Hepatic stellate cell (primary cell): Measurements from ENCODE around the gene SMG6.

Source experiments
- DNase-seq: peaks from one replicate; pipeline ENCODE4 v3.0.0; 2011; ENCODE audit warnings: low spot score

Gene SMG6

DNA sequence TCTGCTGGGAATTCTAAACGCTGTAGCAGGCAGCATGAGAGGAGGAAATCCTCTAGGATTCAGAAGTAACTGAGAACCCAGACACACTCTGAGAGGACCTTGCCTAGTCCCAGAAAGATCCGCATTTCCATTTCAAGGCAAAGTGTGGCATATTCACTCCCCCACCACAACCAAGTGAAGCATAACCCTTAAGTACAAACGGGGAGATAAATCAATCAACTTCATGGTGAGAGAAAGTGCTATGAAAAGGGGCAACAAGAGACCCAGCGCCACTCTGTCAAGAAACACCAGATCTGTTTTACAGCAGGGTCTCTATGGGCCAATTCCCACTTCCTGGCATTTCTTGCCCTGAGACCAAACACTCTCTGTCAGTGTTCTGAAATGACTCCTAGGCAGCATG, 68.3 kb downstream of the SMG6 start:
- no peak for DNase-seq

DNA sequence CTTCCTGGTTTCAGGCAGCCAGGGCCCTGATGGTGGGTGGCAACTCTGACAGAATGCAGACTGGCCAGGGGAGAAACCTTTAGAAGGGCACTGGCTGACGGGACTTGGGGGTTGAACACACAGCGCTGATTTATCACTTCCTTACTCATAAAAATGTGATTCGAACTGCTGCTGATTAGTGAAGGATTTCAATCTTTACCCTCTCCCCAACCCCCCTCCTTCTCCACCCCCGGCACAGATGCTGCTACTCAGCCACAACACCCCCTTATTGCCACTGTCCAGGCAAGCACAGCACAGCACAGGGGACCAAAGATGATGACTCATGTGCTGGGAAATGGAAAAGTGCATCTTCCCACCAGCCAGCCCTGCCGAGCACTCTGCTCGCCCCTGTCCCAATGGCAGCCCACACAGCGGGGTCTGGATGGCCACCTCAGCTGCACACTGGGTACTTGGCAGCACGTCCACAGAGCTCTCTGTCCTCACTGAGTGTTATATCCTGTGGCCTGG, 70.1 kb downstream of the SMG6 start:
- no peak for DNase-seq

DNA sequence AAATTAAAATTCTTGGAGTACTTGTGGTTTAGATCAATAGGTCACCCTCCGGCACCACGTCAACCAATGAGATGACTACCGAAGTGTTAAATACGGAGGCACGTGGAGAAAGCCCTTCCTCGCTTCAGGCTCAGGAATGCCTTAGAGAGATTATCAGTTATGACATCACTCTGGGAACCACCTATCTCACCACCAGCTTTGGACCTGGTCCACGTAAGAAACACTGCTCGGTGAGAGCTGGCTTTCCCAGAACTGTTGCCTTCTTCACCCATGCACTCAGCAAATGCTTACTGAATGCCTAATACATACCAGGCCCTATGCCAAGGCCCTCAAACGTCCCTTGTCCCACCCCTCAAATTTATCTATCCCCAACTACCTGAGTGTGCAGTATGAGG, 71.3 kb downstream of the SMG6 start:
- DNase-seq, result no peak

DNA sequence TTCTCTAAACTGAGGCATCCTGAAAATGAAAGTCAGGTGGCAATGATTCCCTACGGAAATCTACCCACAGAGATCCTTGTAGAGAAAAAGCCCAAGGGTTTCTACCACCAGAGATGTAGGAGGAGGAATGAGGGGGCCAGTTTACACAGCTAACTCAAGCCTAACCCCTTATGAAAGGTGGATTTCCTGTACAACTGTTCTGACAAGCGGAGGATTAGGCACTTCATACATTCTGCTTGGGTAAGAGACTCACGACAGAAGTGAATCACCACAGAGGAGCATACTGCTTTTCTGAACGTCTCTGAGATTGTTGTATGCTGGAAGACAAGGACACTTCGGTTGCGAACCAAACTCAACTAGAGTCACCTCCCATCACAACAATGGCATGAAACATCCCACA, 72.7 kb downstream of the SMG6 start:
- no peak for DNase-seq

DNA sequence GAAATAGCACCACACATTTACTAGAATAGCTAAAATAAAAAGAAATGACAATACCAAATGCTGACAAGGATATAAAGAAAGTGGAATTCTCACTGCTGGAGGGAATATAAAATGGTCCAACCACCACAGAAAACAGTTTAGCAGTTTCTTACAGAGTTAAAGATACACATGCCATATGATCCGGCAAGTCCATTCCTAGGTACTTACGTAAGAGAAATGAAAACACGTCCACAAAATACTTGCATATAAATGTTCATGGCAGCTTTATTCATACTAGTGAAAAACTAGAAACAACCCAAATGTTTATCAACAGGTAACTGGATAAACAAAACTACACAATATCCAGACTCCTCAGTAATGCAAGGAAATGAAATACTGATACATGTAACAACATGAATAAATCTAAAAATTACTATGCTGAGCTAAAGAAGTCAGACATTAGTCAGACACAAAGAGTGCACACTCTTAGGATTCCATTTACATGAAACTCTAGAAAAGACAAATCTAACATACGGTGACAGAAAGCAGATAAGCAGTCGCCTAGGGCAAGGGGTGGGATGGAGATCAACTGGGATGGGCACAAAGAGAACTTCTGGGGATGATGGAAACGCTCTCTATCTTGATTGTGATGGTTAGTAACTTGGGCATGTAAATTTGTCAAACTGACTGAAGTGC, 76.4 kb downstream of the SMG6 start:
- no peak for DNase-seq

DNA sequence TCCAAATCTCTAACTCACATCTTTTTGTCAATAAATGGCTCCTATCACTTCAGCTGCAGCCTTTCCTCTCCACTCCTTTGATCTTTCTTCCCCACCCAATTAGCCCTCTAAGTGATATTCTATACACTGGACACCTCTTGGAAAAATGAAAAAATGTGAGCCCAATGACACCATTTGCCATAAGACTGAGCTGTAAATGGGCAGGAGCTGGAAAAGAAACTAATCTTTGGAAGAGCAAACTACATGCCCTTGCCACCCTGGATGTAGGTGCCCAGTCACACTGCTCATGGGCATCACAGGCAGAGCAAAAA, 80.0 kb downstream of the SMG6 start:
- no peak for DNase-seq

DNA sequence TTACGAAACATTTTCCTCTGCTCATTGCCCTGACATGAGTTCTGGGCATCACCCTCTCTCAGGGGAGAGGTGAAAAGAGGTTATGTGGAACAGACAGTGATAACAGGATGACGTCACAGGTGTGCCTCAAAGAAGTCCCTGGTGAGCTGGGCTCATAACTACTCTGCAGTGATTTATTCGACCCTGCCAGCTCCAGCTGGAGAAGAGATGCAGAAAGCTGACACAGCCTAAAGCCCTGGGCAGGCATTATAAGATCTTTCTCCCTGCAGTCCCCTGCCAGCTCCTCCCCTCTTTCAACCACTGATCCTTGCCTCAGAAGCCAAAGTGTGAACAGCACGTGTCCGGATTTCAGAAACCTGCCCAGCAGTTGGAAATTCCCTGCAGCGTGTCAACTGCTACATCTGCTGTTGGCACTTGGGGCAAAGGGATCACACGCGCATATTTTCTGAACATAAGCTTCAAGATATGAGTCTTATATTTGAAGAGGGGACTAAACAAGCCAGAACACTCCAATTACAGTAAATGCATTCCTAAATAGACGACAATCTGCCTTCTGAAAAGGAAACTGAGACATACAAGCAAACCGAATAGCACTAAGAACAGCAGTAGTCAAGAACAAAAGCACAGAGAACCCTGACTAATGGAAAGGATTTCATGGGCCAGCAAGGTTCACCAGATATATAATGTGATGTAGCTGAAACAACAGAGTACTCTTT, 80.5 kb downstream of the SMG6 start:
- no peak for DNase-seq

DNA sequence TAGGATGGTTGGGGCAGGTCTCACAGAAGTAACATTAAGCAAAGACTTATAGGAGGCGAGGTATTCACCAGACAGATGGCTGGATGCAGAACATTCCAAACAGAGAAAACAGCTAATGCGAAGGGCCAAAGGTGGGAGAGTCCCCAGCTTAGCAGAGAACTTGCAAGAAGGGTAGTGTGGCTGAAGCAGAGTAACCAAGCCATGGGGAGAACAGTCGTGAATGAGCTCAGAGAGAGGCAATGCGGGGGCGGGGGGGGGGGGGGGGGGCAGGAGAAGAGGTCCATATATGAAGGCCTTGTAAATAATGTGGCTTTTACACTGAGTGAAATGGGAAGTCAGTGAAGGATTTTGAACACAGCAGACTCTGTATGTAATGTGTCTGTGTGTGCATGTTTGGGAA, 81.3 kb downstream of the SMG6 start:
- DNase-seq, result no peak

DNA sequence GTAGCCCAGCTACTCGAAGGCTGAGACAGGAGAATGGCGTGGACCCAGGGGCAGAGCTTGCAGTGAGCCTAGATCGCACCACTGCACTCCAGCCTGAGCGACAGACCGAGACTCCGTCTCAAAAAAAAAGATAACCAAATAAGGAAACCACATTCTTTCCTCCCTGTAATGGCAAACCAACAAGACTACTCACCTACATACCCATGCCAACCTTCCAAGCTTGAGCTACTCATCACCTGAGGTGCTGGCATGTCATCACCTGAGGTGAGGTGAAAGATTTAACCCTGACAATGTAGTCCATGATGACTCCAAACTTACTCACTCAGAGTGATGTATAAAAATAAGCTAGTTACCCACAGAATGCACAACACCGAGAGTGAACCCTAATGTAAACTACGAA, 85.2 kb downstream of the SMG6 start:
- no peak for DNase-seq

DNA sequence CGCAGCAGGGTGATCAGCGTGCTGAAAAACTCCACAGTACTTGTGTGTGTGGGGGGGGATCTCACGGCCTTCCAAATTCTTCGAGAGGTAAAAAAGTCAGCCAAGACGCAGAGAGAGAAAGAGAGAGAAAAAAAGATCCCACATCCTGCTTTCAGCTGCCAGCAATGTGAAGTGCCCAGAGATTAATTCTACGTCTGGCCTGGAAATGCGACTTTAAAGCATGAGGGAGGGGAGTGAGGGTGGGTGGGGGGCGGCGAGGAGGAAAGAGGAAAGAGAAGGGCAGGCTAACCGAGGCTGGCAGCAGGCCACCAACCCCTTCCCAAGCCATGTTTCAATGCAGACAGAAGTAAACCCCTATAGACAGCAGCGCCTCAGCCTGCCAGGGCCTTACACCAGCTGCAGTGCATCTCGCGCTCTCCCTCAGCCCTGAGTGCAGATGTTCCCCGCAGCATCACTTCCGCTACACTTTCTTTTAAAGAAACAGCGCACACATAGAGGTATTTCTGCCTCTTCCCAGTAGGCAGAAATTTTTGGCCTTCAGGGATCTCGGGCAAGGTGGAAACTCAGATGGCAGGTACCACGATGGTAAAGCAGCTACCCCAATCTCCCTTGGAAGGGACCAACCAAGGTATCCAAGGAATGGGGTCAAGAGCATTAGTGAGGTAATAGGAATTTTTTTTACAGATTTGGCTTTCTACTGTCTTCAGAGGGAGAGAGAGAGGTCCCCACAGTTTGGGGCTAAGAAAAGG, 87.8 kb downstream of the SMG6 start:
- DNase-seq, result peak; percentile 76

DNA sequence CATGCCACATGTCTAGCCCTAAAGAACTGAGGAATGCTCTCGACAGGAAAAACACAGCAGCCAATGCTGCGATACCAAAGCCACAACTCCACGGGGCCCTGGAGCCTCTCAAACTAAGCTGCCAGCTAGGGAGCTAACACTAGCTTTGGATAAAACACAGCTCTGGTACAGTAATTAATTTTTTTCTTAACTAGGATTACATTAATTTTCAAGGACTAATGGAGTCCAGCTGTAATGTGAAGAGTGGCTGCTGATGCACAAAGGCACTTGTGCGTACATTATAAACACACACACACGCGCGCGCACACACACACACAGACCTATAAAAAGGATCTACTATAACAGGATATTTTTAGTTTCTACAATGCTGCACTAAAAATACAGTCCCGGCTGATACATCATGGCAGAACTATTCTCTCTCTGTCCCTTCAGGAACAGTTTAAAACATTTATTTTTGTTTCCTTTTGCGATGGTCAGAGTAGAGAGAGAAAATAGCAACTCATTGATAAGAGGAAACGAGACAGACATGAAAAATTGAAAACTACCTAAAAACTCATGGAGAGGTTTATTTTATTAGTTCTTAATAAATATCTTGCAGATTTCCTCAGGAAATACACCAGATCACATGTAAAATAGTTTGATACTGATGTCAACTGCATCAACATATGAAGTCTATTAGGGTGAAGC, 88.5 kb downstream of the SMG6 start:
- DNase-seq, result peak; percentile 42

DNA sequence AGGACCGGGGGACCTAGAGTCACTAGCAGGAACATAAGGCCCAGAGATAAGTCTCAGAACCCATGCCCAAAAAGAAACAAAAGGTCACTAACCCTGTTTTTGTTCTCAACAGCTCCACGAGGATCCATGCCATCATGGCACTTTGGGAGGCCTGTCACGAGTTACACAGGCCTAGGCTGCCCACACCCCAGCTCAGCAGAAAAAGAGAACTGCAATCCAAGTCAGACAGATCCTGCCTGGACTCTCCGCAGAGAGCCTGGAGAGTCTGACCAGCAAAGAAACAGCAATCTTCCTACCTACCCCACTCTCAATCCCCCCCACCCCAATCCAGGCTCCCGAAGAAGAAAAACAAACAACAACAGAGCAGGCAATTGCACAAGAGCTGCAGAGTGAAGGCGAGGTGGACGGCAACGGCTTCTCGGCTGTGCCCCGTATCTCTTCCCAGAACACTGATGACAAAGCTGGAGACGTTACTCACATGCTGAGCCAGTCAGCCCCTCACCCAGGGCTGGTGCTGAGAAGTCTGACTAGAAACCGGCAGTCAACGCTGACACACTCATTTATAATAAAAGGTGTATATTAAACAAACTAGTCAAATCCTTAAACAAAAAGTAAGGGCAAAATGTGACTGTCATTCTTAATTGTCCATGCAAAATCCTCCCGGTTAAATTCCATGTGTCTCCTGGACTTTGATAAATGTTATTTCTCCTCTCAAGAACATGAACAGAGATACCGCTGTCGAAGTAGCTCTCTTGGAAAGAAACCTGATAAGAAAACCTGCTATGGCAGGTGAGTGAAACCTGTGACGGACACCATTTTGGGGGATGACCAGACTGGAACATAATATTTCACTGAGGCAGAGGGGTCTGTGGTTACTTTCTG, 89.3 kb downstream of the SMG6 start:
- peak; percentile 68 for DNase-seq

DNA sequence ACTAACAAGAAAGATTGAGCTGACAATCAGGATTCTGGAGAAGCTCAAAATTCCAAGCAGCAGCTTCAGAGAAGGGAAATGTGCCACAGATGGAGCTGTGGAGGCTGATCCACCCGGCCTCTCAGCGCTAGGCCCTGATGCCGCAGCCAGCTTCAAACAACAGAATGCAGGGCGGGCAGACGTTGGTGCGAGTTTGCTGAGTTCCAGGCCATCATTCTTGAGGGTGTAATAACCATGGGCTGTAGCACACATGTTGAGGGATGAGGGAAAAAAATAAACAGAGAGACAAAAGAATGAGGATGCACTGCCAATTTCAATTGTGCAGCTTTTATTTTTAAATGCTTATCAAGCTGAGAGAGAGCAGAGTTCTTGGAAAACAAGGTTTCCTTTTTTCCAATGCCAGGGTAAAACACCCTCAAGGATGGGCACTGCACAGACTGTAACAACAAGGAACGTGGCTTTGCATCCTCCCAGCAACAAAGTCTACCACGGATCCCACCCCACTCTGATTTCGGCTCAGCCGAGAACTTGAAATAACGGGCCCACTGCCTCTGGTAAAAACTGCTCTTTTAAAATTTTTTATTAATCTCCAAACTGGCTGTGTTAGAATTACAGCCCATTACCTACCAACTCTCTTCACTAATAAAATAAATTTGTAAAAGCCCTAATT, 90.2 kb downstream of the SMG6 start:
- DNase-seq, result no peak

DNA sequence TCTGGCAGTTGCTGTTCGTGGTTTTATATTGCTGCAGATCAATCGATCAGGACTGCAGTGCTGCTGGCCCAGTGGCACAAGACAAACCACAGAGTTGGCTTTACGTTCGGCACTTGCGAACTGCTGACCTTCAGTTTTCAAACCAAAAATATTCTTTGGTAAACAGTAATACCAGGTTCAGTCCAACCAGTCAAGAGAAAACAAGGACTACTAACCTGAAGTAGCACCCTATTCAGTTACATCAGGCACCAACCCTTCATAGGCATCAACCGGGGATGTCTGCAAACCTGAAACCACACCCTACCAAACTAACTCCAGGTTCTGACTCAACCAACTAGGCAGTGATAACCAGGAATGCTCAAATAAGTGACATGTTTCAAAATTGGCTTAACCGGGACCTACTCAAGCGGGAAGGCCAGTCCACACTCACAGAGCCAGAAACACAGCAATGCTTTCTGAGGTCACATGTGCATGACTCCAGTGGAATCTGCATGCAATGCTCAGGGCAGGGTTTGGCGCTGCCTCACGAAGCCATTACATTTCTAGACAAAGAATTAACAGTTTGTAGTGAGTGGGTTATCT, 91.1 kb downstream of the SMG6 start:
- DNase-seq, result peak; percentile 31

DNA sequence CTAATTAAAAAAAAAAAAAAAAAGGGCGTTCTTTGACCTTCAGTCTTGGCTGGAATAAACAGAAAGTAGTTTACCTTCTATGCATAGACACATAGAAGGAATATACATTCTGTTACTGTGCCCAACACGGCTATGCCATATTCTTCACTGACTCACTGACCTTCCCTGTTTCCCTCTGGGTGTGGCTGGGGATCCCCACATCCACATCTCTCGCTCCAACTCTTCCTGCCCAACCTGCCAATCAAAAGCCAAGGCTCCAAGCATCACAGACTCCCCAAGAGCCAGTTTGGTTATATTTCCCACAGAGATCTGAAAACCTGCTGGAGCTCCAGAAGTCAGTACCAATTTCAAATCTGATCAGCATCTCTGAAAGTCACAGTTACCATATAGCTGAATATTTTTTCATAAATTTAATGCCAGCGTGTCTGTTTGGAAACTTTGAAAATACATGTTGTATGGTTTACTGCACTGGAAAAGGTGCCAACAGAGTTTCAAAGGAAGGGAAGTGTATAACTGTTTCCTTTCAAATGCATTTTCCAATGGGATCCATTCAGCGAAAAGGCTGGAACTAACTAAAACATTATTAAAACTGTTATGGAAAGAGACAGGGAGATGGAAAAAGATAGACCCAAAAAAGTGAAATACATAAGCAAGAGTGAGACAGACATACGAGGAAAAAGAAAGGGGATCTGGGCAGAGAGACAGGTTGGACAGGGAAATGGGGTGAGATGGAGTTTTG, 91.8 kb downstream of the SMG6 start:
- DNase-seq, result no peak

DNA sequence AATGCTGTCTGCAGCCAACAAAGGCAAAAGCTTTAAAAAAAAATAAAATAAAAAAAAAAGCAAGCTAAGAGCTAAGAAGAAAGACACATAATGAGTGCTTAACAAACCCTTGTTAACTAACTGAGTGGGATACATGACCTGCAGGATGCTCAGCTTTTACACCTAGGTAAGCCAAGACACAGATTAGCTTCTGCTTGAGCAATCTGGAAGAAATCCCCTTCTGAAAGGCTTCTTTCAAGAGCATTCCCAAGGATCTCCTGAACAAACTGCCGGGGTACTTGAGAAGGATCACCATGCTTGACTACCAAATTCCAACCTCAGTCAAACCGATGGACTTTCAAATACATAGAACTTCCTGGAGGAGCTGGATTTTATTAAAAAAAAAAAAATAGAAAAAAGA, 92.9 kb downstream of the SMG6 start:
- no peak for DNase-seq

DNA sequence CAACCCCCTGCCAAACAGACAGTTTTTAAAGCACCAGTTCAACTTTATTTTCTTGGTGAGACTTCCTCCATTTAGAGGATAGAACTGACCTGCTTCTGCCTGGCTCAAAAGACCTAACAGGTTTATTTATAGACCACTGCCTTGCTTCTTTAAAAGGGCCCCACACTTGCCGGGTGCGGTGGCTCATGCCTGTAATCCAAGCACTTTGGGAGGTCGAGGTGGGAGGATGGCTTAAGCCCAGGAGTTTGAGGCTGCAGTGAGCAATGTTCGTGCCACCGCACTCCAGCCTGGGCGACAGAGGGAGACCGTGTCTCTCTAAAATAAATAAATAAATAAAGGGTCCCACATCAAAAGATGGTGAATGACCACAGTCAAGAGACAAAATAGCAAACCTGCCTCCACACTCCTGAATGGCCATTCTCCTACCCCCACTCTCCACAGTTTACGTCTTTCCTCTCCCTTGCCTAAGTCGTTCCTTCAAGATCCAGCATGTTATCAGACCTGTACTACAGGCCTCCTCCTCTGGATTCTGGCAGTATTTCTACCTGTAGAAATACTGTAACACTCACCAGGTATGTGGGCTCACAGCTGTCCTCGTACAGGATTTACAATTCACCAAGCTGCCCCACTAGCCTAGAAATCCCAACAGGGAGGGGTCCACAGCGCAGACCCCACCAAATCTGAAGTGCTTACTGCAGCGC, 95.6 kb downstream of the SMG6 start:
- DNase-seq, result no peak

DNA sequence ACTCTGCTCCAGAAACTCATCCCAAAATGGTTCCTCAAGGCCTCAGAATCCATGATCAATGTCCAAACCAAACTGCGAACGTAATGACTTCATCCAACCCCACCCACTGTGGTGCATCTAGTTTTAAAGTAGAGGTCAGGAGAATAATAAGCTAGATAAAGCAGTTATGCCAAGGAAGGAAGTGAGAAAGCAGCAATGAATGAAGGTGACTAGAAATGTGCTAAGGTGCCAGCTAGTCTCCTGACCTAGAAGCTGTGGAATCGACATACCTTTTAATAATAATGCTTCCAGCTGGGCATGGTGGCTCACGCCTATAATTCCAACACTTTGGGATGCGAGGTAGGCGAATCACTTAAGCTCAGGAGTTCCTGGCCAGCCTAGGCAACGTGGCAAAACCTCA, 99.2 kb downstream of the SMG6 start:
- no peak for DNase-seq

DNA sequence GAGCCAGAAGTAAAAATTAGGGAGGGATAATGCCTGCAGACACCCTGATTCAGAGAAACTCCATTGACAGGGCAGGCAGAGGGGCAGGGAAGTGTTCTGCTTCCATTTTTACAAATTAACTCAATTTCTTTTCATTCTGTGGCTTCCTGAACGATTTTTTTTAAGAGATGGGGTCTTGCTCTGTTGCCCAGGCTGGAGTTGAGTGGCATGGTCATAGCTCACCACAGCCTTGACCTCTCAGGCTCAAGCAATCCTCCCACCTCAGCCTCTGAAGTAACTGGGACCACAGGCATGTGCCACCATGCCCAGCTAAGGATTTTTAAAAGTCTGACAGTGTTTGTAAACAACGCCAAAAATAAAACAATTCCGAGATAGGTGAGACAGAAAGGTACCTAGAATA, 99.8 kb downstream of the SMG6 start:
- DNase-seq, result no peak
